ENCODE measurements around the gene PALMD.
A peak's percentile ranks its signal among the peaks of the same experiment; 100 is the strongest.

The PALMD gene

GRCh38 chr1:99727575-99728185 lies 81.8 kb downstream of the PALMD start:
- Histone ChIP-seq H3K27me3 (ENCODE audit: insufficient read depth, poor library complexity, severe bottlenecking) (no peaks in the 10 kb centered on the region), H3K4me3 (replicated peaks; ENCODE audit: insufficient read depth, low read length) (no peak overlapping the region), H3K27ac (replicated peaks) (no peak overlapping the region)
- DNase-seq (ENCODE audit: low read depth in 1 of 2, low spot score in 1 of 2): peak in 1 of 2 experiments; percentile 15
- TF ChIP-seq CTCF (IDR thresholded peaks at IDR 0.05; ENCODE audit: insufficient read depth, low read length) (no peak), SPI1 (IDR thresholded peaks at IDR 0.05; ENCODE audit: borderline replicate concordance, low read depth) (no peak), GABPA (IDR thresholded peaks at IDR 0.05; ENCODE audit: low read depth) (no peak), POLR2AphosphoS5 (IDR thresholded peaks at IDR 0.05; ENCODE audit: low read depth) (no peak)

- TF ChIP-seq CTCF (IDR thresholded peaks at IDR 0.05; ENCODE audit: insufficient read depth, low read length) (peak; percentile 24), GABPA (IDR thresholded peaks at IDR 0.05; ENCODE audit: low read depth) (no peak), POLR2AphosphoS5 (IDR thresholded peaks at IDR 0.05; ENCODE audit: low read depth) (no peak), SPI1 (IDR thresholded peaks at IDR 0.05; ENCODE audit: borderline replicate concordance, low read depth) (peak; percentile 82; the same call in 1 of the 2 replicates)
- H3K27ac ChIP-seq (replicated peaks): 0 out of 2 replicates have a peak overlapping the region, but pooled peaks have one; percentile 9
- H3K27me3 ChIP-seq (ENCODE audit: insufficient read depth, poor library complexity, severe bottlenecking): no peaks in the 10 kb centered on the region
- DNase-seq (ENCODE audit: low read depth in 1 of 2, low spot score in 1 of 2): peak in 1 of 2 experiments; percentile 26
- no peak overlapping the region for H3K4me3 ChIP-seq (replicated peaks; ENCODE audit: insufficient read depth, low read length)
Measured at GRCh38 chr1:99728494-99729235, 82.8 kb downstream of the PALMD start.

GRCh38 chr1:99731384-99731783 lies 85.5 kb downstream of the PALMD start:
- no peaks in the 10 kb centered on the region for H3K27me3 ChIP-seq (ENCODE audit: insufficient read depth, poor library complexity, severe bottlenecking)
- no peak overlapping the region for H3K27ac ChIP-seq (replicated peaks)
- no peak for DNase-seq (ENCODE audit: low read depth in 1 of 2, low spot score in 1 of 2)
- H3K4me3 ChIP-seq (replicated peaks; ENCODE audit: insufficient read depth, low read length): no peak overlapping the region
- TF ChIP-seq CTCF (IDR thresholded peaks at IDR 0.05; ENCODE audit: insufficient read depth, low read length) (no peak), SPI1 (IDR thresholded peaks at IDR 0.05; ENCODE audit: borderline replicate concordance, low read depth) (no peak), POLR2AphosphoS5 (IDR thresholded peaks at IDR 0.05; ENCODE audit: low read depth) (no peak), REST (IDR thresholded peaks at IDR 0.05; ENCODE audit: insufficient replicate concordance, low read depth) (no peak), GABPA (IDR thresholded peaks at IDR 0.05; ENCODE audit: low read depth) (no peak)

- H3K4me3 ChIP-seq (replicated peaks; ENCODE audit: insufficient read depth, low read length): no peak overlapping the region
- no peak for DNase-seq (ENCODE audit: low read depth in 1 of 2, low spot score in 1 of 2)
- H3K27me3 ChIP-seq (ENCODE audit: insufficient read depth, poor library complexity, severe bottlenecking): no peaks in the 10 kb centered on the region
- no peak overlapping the region for H3K27ac ChIP-seq (replicated peaks)
- TF ChIP-seq SPI1 (IDR thresholded peaks at IDR 0.05; ENCODE audit: borderline replicate concordance, low read depth) (no peak), REST (IDR thresholded peaks at IDR 0.05; ENCODE audit: insufficient replicate concordance, low read depth) (no peak), GABPA (IDR thresholded peaks at IDR 0.05; ENCODE audit: low read depth) (no peak), CTCF (IDR thresholded peaks at IDR 0.05; ENCODE audit: insufficient read depth, low read length) (no peak), POLR2AphosphoS5 (IDR thresholded peaks at IDR 0.05; ENCODE audit: low read depth) (no peak)
Measured at GRCh38 chr1:99735852-99736251, 89.9 kb downstream of the PALMD start.
